HG02981 (cell line): ENCODE results near the gene RELB.
"Not testable (repeated sequence)": the region's sequence is repeated elsewhere in the genome, so short reads cannot be mapped to it uniquely, and the experiment has no call there.

Experiments
- ATAC-seq: cut with Tn5 transposase; IDR thresholded peaks from one replicate; pipeline ENCODE4 v1.9.1; 2021; ENCODE audit warnings: mild to moderate bottlenecking, moderate library complexity; ENCODE audit not compliant: unreplicated experiment

Gene RELB

GRCh38 chr19:44986389-44986788 lies 14.9 kb upstream of the RELB start:
- no peak for ATAC-seq

DNA sequence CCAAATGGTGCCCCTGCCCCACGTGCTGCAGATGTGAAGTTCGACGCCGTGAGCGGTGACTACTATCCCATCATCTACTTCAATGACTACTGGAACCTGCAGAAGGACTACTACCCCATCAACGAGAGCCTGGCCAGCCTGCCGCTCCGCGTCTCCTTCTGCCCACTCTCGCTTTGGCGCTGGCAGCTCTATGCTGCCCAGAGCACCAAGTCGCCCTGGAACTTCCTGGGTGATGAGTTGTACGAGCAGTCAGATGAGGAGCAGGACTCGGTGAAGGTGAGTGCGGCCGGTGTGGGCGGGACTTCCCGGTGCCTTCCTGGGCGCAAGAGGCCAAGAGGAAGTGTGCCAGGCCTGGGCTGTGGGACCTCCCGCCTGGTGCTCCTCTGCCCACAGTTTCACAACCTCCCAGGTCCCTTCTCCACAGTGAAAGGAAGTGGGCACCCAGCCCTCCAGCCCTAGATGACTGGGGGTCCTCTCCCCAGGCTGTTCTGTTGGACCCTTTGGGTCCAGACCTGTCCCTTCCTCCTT lies 14.1 kb upstream of the RELB start:
- no peak for ATAC-seq

DNA sequence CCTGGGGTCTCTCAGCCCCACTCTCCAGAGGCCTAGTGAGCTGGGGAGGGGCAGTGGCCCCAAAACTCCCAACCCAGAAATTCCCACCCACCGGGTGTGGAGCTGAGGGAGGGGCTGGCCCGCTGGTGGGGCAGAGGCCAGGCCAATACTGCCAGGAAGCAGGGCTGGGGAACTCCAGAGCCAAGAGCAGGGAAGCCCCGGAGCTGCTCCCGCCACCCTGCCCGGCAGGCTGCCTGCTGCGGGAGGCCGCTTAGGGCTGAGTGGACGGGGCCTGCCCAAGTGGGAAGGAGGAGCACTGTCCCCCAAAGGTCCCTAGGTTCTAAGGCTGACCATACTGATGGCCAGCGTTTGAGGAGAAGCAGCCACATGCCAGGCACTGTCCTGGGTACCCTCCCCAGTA lies 13.0 kb upstream of the RELB start:
- no peak for ATAC-seq

DNA sequence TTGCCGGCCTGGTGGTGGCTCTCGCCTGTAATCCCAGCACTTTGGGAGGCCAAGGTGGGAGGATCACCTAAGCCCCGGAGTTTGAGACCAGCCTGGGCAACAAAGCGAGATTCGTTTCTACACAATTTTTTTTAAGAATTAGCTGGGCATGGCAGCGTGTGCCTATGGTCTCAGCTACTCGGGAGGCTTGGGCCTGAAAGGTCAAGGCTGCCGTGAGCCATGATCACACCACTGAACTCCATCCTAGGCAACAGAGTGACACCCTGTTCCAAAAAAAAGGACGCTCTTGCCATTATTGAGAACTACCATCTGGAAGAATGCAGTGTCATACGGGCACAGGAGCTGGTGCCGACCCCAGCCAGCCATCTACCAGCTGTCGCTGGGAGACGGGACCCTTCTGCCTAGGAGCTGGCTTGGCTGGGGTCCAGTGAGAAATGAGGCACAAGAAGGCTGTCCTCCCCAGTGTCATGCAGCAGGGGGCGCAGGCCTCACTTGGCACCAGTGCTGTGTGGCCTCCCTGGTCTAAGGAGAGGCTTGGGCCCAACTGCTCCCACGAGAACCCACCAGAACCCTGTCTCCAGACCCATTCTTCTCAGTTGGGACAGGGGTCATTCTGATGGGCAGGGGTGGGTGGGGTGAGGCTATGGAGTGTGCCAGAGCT lies 12.2 kb upstream of the RELB start:
- ATAC-seq, result no peak

DNA sequence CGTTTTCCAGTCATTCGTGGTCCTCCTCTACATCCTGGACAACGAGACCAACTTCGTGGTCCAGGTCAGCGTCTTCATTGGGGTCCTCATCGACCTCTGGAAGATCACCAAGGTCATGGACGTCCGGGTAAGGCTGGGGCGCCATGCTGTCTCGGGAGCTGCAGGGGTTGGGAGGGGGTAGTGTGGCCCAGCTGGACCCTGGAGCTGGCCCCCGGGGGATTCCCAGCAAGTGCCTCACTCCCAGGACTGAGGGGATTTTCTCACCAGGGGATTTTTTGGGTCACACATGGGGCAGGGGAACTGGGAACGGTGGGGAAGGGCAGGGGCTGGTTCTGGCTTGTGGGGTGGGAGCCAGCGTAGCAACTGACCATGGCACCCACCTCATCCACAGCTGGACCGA lies 10.8 kb upstream of the RELB start:
- no peak for ATAC-seq

GRCh38 chr19:44990966-44991365 lies 10.3 kb upstream of the RELB start:
- ATAC-seq, result no peak

DNA sequence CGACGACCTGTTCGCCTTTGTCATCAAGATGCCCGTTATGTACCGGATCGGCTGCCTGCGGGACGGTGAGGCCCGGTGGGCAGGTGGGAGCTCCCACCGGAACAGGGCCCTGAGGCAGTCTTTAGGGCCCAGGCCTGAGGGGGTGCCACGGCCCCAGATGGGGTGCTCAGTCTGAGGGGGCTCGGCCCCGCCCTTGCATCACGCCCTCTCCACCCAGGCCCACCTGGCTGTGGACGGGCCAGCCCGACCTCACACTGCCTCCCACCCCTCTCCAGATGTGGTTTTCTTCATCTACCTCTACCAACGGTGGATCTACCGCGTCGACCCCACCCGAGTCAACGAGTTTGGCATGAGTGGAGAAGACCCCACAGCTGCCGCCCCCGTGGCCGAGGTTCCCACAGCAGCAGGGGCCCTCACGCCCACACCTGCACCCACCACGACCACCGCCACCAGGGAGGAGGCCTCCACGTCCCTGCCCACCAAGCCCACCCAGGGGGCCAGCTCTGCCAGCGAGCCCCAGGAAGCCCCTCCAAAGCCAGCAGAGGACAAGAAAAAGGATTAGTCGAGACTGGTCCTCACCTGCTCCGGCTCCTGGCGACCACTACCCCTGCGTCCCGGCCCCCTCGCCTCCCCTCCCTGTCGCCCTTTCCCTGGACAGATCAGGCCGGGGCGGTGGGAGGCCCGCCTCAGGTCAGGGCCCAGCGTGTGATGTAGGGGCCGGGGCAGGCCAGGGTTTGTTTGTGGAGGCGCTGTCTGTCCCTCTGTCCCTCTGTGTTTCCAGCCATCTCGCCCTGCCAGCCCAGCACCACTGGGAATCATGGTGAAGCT lies 8.7 kb upstream of the RELB start:
- ATAC-seq, result no peak

DNA sequence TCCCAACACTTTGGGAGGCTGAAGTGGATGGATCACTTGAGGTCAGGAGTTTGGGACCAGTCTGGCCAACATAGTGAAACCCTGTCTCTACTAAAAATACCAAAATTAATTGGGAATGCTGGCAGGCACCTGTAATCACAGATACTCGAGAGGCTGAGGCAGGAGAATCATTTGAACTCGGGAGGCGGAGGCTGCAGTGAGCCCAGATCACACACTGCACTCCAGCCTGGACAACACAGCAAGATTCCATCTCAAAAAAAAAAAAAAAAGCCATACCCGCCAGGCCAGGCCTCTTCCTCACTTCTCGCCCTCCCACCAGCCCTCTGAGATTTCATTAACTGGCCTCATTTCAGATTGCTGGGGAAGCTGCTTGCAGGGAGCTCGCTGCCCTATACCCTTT lies 7.7 kb upstream of the RELB start:
- no peak for ATAC-seq

- no peak for ATAC-seq
These were observed 7.2 kb upstream of the RELB start for GRCh38 chr19:44993926-44994537.

- no peak for ATAC-seq
These were observed 3.2 kb upstream of the RELB start for GRCh38 chr19:44998025-44998424.

DNA sequence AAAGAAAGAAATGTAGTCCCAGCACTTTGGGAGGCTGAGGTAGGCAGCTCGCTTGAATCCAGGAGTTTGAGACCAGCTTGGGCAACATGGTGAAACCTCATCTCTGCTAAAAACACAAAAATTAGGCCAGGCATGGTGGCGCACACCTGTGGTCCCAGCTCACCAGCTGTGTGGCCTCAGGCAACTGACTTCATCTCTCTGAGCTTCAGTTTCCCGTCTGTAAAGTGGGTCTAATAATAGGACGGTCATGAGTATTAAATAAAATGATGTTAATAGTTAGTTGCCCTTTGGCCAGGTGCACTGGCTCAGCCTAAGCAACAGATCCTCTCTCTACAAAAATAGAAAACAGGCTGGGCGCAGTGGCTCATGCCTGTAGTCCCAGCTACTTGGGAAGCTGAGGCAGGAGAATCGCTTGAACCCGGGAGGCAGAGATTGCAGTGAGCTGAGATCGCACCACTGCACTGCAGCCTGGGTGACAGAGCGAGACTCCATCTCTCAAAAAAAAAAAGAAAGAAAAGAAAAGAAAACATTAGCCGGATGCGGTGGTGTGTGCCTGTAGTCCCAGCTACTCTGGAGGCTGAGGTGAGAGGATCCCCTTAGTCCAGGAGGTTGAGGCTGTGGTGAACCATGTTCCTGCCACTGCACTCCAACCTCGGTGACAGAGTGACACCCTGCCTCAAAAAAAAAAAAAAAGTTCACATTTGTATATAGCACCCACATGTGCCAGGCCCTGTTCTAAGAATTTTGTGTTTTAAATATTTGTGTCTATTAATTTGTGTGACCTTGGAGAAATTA lies 1.9 kb upstream of the RELB start:
- not testable (repeated sequence) for ATAC-seq

DNA sequence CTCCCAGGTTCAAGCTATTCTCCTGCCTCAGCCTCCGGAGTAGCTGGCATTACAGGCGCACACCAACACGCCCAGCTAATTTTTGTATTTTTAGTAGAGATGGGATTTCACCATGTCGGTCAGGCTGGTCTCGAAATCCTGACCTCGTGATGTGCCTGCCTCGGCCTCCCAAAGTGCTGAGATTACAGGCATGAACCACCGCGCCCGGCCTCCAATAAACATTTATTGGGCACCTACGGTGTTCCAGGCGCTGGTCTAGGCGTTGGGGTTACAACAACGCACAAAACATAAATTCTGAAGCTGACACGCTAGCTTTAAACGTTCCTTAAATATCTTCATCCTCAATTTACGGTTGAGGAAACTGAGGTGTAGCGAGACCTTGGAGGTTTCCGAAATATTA lies 599 bp upstream of the RELB start:
- not testable (repeated sequence) for ATAC-seq

DNA sequence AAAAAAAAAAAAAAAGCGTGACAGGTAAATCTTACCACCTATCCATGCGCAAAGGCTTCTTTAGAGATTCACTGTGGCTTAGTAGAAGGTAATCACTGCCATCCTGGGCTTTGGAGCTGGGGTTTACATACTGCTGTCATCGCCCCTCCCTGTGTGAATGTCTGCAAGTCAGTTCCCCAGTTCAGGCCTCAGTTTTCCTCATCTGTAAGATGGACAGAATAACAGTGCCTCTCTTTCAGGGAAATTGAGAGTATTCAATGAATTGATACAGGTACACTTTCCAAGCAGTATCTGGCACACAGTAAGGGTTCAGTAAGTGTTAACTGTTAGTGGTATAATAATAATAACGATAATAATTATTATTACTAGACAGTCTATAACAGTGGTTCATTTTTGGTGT lies 2.2 kb downstream of the RELB start:
- no peak for ATAC-seq

GRCh38 chr19:45005787-45006186 lies 4.5 kb downstream of the RELB start:
- ATAC-seq, result no peak

DNA sequence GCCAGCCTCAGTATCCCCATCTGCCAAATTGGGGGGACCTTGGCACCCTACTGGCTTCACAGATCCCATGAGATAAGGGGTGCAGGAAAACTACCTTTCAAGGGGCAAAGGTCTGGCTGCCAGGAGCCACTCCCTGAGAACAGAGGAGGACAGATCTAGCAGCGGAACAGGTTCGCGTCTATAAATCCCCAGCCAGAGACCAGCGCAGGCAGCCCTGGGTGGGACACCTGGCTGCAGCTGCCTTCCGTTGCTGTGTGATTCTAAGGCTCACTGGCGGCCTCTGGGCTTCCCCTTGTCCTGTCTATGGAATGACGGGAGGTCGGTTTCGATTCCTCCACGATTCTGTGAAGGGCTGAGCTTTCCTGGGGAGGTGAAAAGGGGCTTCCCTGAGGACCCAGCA lies 7.3 kb downstream of the RELB start:
- ATAC-seq, result no peak

GRCh38 chr19:45009625-45010255 lies 8.5 kb downstream of the RELB start:
- no peak for ATAC-seq

GRCh38 chr19:45010306-45010705 lies 9.0 kb downstream of the RELB start:
- ATAC-seq, result no peak

DNA sequence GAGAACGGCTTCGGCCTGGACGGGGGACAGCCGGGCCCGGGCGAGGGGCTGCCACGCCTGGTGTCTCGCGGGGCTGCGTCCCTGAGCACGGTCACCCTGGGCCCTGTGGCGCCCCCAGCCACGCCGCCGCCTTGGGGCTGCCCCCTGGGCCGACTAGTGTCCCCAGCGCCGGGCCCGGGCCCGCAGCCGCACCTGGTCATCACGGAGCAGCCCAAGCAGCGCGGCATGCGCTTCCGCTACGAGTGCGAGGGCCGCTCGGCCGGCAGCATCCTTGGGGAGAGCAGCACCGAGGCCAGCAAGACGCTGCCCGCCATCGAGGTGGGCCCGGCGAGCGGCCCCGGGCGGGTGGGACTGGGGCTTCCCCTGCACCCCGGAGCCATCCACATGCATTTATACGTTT lies 10.7 kb downstream of the RELB start:
- no peak for ATAC-seq

GRCh38 chr19:45016388-45017314 lies 15.4 kb downstream of the RELB start:
- peak; percentile 74 for ATAC-seq

DNA sequence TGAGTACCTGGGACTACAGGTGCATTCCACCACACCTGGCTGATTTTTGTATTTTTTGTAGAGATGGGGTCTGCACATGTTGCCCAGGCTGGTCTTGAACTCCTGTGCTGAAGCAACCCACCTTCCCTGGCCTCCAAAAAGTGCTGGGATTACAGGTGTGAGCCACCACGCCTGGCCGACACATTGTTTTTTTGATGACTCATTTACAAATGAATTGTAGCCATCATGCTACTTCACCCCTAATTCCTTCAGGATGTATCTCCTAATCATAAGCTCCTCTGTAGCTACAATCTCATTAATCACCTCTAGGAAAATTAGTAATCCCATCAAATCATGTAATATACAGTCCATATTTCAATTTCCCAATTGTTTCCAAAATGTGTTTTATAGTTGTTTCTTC lies 17.9 kb downstream of the RELB start:
- no peak for ATAC-seq
